ENCODE data around the gene EGFLAM. TPM values are rescaled to one million over a fixed set of nuclear protein-coding genes. Genes with fewer than 3 reads are reported as not detected.

EGFLAM gene
- total RNA-seq, 1 experiment from 2014 or later, result 45.4 TPM

GRCh38 chr5:38431242-38431853 is 173.0 kb downstream of the EGFLAM start:
- Histone ChIP-seq H3K4me1 (ENCODE audit: insufficient read depth, low read length, poor library complexity, severe bottlenecking) (peaks cover 4% of the 10 kb centered on the region), H3K4me3 (ENCODE audit: low read depth, low read length, poor library complexity, severe bottlenecking) (no peak overlapping the region), H3K9me3 (ENCODE audit: low read depth, low read length, poor library complexity, severe bottlenecking) (no peaks in the 10 kb centered on the region), H3K27me3 (replicated peaks; ENCODE audit: insufficient read depth, low read depth, low read length, poor library complexity) (no peaks in the 10 kb centered on the region), H3K36me3 (ENCODE audit: insufficient read depth, low read length, poor library complexity, severe bottlenecking) (no peaks in the 10 kb centered on the region), H3K27ac (ENCODE audit: low read depth, low read length, poor library complexity, severe bottlenecking) (no peak overlapping the region)
- DNase-seq (ENCODE audit: low spot score), result no peak
- BruUV-seq (replicated peaks), result no TSS peak
- ChIA-PET CTCF (interaction anchor here (1.3 kb wide), 1 partner anchor 11 kb away, joined by 4 read pairs; no protein-coding TSS in a partner anchor), POLR2A (ENCODE audit: low non-redundant PET) (no interaction called here)
- intact Hi-C loops (cut with micrococcal nuclease; ENCODE audit: unreplicated experiment), result no loop called here
- no peak for TF ChIP-seq CTCF (conservative IDR thresholded peaks at IDR 0.05; ENCODE audit: low read depth, low read length)
- no peak for TF ChIP-seq EZH2 (IDR thresholded peaks at IDR 0.05; ENCODE audit: borderline replicate concordance, low read depth, low read length, poor library complexity, severe bottlenecking)

- Histone ChIP-seq H3K4me1 (ENCODE audit: insufficient read depth, low read length, poor library complexity, severe bottlenecking) (no peaks in the 10 kb centered on the region), H3K27ac (ENCODE audit: low read depth, low read length, poor library complexity, severe bottlenecking) (no peak overlapping the region), H3K9me3 (ENCODE audit: low read depth, low read length, poor library complexity, severe bottlenecking) (no peaks in the 10 kb centered on the region), H3K4me3 (ENCODE audit: low read depth, low read length, poor library complexity, severe bottlenecking) (no peak overlapping the region), H3K36me3 (ENCODE audit: insufficient read depth, low read length, poor library complexity, severe bottlenecking) (no peaks in the 10 kb centered on the region), H3K27me3 (replicated peaks; ENCODE audit: insufficient read depth, low read depth, low read length, poor library complexity) (no peaks in the 10 kb centered on the region)
- CTCF ChIA-PET, result interaction anchor here (1.5 kb wide), 1 partner anchor 8 kb away, joined by 6 read pairs; no protein-coding TSS in a partner anchor
- no TSS peak for BruUV-seq (replicated peaks)
- TF ChIP-seq EZH2 (IDR thresholded peaks at IDR 0.05; ENCODE audit: borderline replicate concordance, low read depth, low read length, poor library complexity, severe bottlenecking) (no peak), CTCF (conservative IDR thresholded peaks at IDR 0.05; ENCODE audit: low read depth, low read length) (no peak)
- intact Hi-C loops (cut with micrococcal nuclease; ENCODE audit: unreplicated experiment), result no loop called here
- POLR2A ChIA-PET (ENCODE audit: low non-redundant PET), result no interaction called here
- DNase-seq (ENCODE audit: low spot score), result no peak
Measured at GRCh38 chr5:38433160-38433861, 175.0 kb downstream of the EGFLAM start.

- no TSS peak for BruUV-seq (replicated peaks)
- Histone ChIP-seq H3K4me3 (ENCODE audit: low read depth, low read length, poor library complexity, severe bottlenecking) (no peak overlapping the region), H3K36me3 (ENCODE audit: insufficient read depth, low read length, poor library complexity, severe bottlenecking) (no peaks in the 10 kb centered on the region), H3K27ac (ENCODE audit: low read depth, low read length, poor library complexity, severe bottlenecking) (no peak overlapping the region), H3K4me1 (ENCODE audit: insufficient read depth, low read length, poor library complexity, severe bottlenecking) (no peaks in the 10 kb centered on the region), H3K9me3 (ENCODE audit: low read depth, low read length, poor library complexity, severe bottlenecking) (no peaks in the 10 kb centered on the region), H3K27me3 (replicated peaks; ENCODE audit: insufficient read depth, low read depth, low read length, poor library complexity) (no peaks in the 10 kb centered on the region)
- POLR2A ChIA-PET (ENCODE audit: low non-redundant PET), result no interaction called here
- CTCF ChIA-PET, result no interaction called here
- intact Hi-C loops (cut with micrococcal nuclease; ENCODE audit: unreplicated experiment), result no loop called here
- no peak for TF ChIP-seq CTCF (conservative IDR thresholded peaks at IDR 0.05; ENCODE audit: low read depth, low read length)
- no peak for TF ChIP-seq EZH2 (IDR thresholded peaks at IDR 0.05; ENCODE audit: borderline replicate concordance, low read depth, low read length, poor library complexity, severe bottlenecking)
- DNase-seq (ENCODE audit: low spot score), result no peak
Measured at GRCh38 chr5:38434966-38435705, 176.8 kb downstream of the EGFLAM start.
